ENCODE data around the gene MYRIP. TPM values are rescaled to one million over a fixed set of nuclear protein-coding genes. Genes with fewer than 3 reads are reported as not detected.

MYRIP gene
- total RNA-seq, 1 donor from 2014 or later, result 0.53 TPM

DNA sequence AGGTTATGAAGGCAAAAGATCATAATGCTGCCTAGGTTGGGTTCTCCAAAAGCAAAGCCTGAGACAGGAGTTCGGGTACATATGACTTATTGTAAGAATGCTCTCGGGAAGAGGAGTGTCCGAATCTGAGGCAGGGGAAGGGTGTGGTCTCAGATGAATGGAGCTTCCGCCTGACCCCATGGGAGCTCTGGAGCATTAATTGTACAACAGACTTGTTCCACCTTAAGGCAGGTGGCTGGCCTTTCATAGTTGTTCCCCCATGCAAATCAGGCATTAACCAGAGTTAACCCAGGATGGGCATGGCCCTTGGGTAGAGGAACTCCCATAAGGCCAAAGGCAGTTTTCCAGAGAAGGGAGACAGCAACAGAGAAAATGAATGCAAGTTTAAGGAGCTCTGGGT lies 170.6 kb downstream of the MYRIP start:
- H3K27me3 Mint-ChIP-seq, result no peaks in the 10 kb centered on the region
- no peak overlapping the region for H3K27ac Mint-ChIP-seq
- no peak overlapping the region for H3K4me3 Mint-ChIP-seq
- H3K9me3 Mint-ChIP-seq, result no peaks in the 10 kb centered on the region
- H3K36me3 Mint-ChIP-seq, result no peaks in the 10 kb centered on the region
- no peaks in the 10 kb centered on the region for H3K4me1 Mint-ChIP-seq (ENCODE audit: unreplicated experiment)
- TF ChIP-seq CTCF (conservative IDR thresholded peaks at IDR 0.05), result no peak
- no peak for DNase-seq (ENCODE audit: extremely low spot score, unreplicated experiment)

DNA sequence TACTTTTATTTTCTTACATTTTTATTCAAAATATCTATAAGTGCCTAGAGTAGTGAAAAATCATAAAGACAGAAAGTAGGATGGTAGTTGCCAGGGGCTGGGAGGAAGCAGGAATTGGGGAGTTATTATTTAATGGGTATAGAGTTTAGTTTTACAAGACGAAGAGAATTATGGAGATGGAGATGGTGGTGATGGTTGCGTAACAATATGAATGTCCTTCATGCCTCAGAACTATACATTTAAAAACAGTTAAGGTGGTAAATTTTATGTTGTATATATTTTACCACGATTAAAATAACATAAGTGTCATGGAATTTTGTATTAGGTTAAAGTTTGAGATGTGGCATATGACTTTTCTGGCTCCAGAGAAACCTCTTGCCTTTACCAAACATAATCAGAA lies 171.4 kb downstream of the MYRIP start:
- no peak overlapping the region for H3K4me3 Mint-ChIP-seq
- no peak for DNase-seq (ENCODE audit: extremely low spot score, unreplicated experiment)
- H3K4me1 Mint-ChIP-seq (ENCODE audit: unreplicated experiment), result no peaks in the 10 kb centered on the region
- H3K27me3 Mint-ChIP-seq, result no peaks in the 10 kb centered on the region
- no peak overlapping the region for H3K27ac Mint-ChIP-seq
- no peaks in the 10 kb centered on the region for H3K36me3 Mint-ChIP-seq
- H3K9me3 Mint-ChIP-seq, result no peaks in the 10 kb centered on the region
- TF ChIP-seq CTCF (conservative IDR thresholded peaks at IDR 0.05), result no peak

GRCh38 chr3:39981547-39982184 lies 172.3 kb downstream of the MYRIP start:
- no peak for DNase-seq (ENCODE audit: extremely low spot score, unreplicated experiment)
- no peak for TF ChIP-seq CTCF (conservative IDR thresholded peaks at IDR 0.05)
- no peaks in the 10 kb centered on the region for H3K36me3 Mint-ChIP-seq

GRCh38 chr3:39982665-39983357 lies 173.4 kb downstream of the MYRIP start:
- no peak for DNase-seq (ENCODE audit: extremely low spot score, unreplicated experiment)
- Mint-ChIP-seq H3K9me3 (peaks cover 5% of the 10 kb centered on the region), H3K27ac (no peak overlapping the region), H3K4me3 (no peak overlapping the region), H3K36me3 (no peaks in the 10 kb centered on the region), H3K4me1 (ENCODE audit: unreplicated experiment) (no peaks in the 10 kb centered on the region), H3K27me3 (peaks cover 6% of the 10 kb centered on the region)
- TF ChIP-seq CTCF (conservative IDR thresholded peaks at IDR 0.05), result no peak

More at GRCh38 chr3:39981547-39982184, 172.3 kb downstream of the MYRIP start:
- Mint-ChIP-seq H3K4me1 (ENCODE audit: unreplicated experiment) (no peaks in the 10 kb centered on the region), H3K27ac (no peak overlapping the region), H3K27me3 (peaks cover 3% of the 10 kb centered on the region), H3K4me3 (no peak overlapping the region), H3K9me3 (peaks cover 5% of the 10 kb centered on the region)

- TF ChIP-seq CTCF (conservative IDR thresholded peaks at IDR 0.05), result no peak
- no peak overlapping the region for H3K27ac Mint-ChIP-seq
- H3K4me3 Mint-ChIP-seq, result no peak overlapping the region
- H3K4me1 Mint-ChIP-seq (ENCODE audit: unreplicated experiment), result no peaks in the 10 kb centered on the region
- DNase-seq (ENCODE audit: extremely low spot score, unreplicated experiment), result no peak
- H3K9me3 Mint-ChIP-seq, result peaks cover 19% of the 10 kb centered on the region
- H3K36me3 Mint-ChIP-seq, result no peaks in the 10 kb centered on the region
- H3K27me3 Mint-ChIP-seq, result peaks cover 18% of the 10 kb centered on the region
These were observed 180.3 kb downstream of the MYRIP start for GRCh38 chr3:39989746-39990145.

All from type B pancreatic cell (in vitro differentiated cells).